ENCODE data around the gene PRPF39. TPM values are rescaled to one million over a fixed set of nuclear protein-coding genes. Genes with fewer than 3 reads are reported as not detected.

Gene PRPF39
- polyA plus RNA-seq, 1 of the 3 experiments (the other 2 are of a cell fraction): 14.6 TPM

DNA sequence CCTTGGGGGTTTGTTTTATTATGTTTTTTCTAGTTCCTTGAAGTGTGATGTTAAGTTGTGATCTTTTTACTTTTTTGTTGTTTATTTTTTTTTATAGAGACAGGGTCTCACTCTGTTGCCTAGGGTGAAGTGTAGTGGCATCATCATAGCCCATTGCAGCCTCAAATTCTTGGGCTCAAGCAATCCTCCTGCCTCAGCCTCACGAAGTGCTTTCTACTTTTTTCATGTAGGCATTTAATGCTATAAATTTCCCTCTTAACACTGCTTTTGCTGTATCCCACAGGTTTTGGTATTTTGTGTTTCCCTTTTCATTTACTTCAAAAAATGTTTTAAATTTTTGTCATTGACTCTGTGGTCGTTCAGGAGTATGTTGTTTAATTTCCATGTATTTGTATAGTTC, 26.6 kb upstream of the PRPF39 start:
- POLR2A ChIA-PET: no interaction called here
- peaks cover 3% of the 10 kb centered on the region; the same call in 1 of the 2 replicates for H3K79me2 ChIP-seq (ENCODE audit: insufficient read depth)
- WGBS (ENCODE audit: low lambda C conversion rate): 91% methylated on average over 2 of the region's 2 CpGs

DNA sequence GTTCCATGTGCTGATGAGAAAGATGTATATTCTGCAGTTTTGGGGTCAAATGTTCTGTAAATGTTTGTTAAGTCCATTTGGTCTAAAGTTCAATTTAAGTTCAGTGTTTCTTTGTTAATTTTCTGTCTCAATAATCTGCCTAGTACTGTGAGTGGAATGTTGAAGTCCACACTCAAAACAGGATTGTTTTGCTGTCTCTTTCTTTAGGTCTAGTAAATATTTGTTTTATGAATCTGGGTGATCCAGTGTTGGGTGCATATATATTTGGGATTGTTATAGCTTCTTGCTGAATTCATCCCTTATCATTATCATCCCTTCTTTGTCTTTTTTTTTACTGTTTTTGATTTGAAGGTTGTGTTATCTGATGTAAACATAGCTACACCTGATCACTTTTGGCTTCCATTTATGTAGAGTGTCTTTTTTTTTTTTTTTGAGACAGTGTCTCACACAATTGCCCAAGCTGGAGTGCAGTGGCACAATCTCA, 26.0 kb upstream of the PRPF39 start:
- POLR2A ChIA-PET: no interaction called here
- H3K79me2 ChIP-seq (ENCODE audit: insufficient read depth): peaks cover 3% of the 10 kb centered on the region; the same call in 1 of the 2 replicates
- H3K9ac ChIP-seq: no peak overlapping the region
- CTCF ChIA-PET: no interaction called here
- no peak for DNase-seq
- H3K9me2 ChIP-seq: no peaks in the 10 kb centered on the region
- no peaks in the 10 kb centered on the region for H3K4me1 ChIP-seq (ENCODE audit: control insufficient read depth in 1 of 2, insufficient read depth in 2 of 2, low read depth in 1 of 2, low read length in 1 of 2)
- H3K9me3 ChIP-seq: no peaks in the 10 kb centered on the region
- no peak overlapping the region for H3K27ac ChIP-seq (ENCODE audit: low read depth in 2 of 2, low read length in 1 of 2)
- no peaks in the 10 kb centered on the region for H4K20me1 ChIP-seq (ENCODE audit: insufficient read depth)
- no peak overlapping the region for H3K4me3 ChIP-seq (ENCODE audit: low read depth in 2 of 2, low read length in 1 of 2)
- TF ChIP-seq JUND (IDR thresholded peaks at IDR 0.05): no peak
- no peak for TF ChIP-seq SIN3A (IDR thresholded peaks at IDR 0.05; ENCODE audit: borderline replicate concordance, low read depth, low read length)
- no peak for TF ChIP-seq FOXJ3 (CRISPR knock-in tag; IDR thresholded peaks at IDR 0.05)
- no peak for TF ChIP-seq GATA2 (CRISPR knock-in tag; IDR thresholded peaks at IDR 0.05)
- no peak for TF ChIP-seq TCF12 (IDR thresholded peaks at IDR 0.05)
- TF ChIP-seq RFX5 (IDR thresholded peaks at IDR 0.05; ENCODE audit: low read length): no peak
- TF ChIP-seq, protein P1, sequence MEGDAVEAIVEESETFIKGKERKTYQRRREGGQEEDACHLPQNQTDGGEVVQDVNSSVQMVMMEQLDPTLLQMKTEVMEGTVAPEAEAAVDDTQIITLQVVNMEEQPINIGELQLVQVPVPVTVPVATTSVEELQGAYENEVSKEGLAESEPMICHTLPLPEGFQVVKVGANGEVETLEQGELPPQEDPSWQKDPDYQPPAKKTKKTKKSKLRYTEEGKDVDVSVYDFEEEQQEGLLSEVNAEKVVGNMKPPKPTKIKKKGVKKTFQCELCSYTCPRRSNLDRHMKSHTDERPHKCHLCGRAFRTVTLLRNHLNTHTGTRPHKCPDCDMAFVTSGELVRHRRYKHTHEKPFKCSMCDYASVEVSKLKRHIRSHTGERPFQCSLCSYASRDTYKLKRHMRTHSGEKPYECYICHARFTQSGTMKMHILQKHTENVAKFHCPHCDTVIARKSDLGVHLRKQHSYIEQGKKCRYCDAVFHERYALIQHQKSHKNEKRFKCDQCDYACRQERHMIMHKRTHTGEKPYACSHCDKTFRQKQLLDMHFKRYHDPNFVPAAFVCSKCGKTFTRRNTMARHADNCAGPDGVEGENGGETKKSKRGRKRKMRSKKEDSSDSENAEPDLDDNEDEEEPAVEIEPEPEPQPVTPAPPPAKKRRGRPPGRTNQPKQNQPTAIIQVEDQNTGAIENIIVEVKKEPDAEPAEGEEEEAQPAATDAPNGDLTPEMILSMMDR (IDR thresholded peaks at IDR 0.05): no peak
- H3F3A ChIP-seq (replicated peaks; ENCODE audit: insufficient read depth): no peaks in the 10 kb centered on the region
- no peak overlapping the region for H3K4me2 ChIP-seq
- H3K36me3 ChIP-seq (replicated peaks in 1 of 2; ENCODE audit: control insufficient read depth in 1 of 2, insufficient read depth in 2 of 2, low read length in 1 of 2): peaks cover 2 to 3% of the 10 kb centered on the region in 2 experiments
- H2AFZ ChIP-seq (ENCODE audit: low read depth): no peak overlapping the region
- H3K27me3 ChIP-seq (ENCODE audit: insufficient read depth): no peaks in the 10 kb centered on the region

More for the DNA sequence above, 26.6 kb upstream of the PRPF39 start:
- H3K9me2 ChIP-seq: no peaks in the 10 kb centered on the region
- no peak for DNase-seq
- no peaks in the 10 kb centered on the region for H4K20me1 ChIP-seq (ENCODE audit: insufficient read depth)
- no peak overlapping the region for H3K4me3 ChIP-seq (ENCODE audit: low read depth in 2 of 2, low read length in 1 of 2)
- no peak overlapping the region for H2AFZ ChIP-seq (ENCODE audit: low read depth)
- H3K4me1 ChIP-seq (ENCODE audit: control insufficient read depth in 1 of 2, insufficient read depth in 2 of 2, low read depth in 1 of 2, low read length in 1 of 2): no peaks in the 10 kb centered on the region
- H3K9me3 ChIP-seq: no peaks in the 10 kb centered on the region
- no peak overlapping the region for H3K4me2 ChIP-seq
- no peak for TF ChIP-seq RXRA (IDR thresholded peaks at IDR 0.05; ENCODE audit: borderline replicate concordance, low read depth)
- no peak for TF ChIP-seq MEF2A (IDR thresholded peaks at IDR 0.05; ENCODE audit: borderline replicate concordance, low read depth)
- TF ChIP-seq, protein P2, sequence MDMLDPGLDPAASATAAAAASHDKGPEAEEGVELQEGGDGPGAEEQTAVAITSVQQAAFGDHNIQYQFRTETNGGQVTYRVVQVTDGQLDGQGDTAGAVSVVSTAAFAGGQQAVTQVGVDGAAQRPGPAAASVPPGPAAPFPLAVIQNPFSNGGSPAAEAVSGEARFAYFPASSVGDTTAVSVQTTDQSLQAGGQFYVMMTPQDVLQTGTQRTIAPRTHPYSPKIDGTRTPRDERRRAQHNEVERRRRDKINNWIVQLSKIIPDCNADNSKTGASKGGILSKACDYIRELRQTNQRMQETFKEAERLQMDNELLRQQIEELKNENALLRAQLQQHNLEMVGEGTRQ (IDR thresholded peaks at IDR 0.05; ENCODE audit: borderline replicate concordance, low read depth, low read length): no peak
- TF ChIP-seq, protein P1 (IDR thresholded peaks at IDR 0.05): no peak
- H3K27ac ChIP-seq (ENCODE audit: low read depth in 2 of 2, low read length in 1 of 2): no peak overlapping the region
- H3K27me3 ChIP-seq (ENCODE audit: insufficient read depth): no peaks in the 10 kb centered on the region
- no peak overlapping the region for H3K9ac ChIP-seq
- peaks cover 3 to 7% of the 10 kb centered on the region in 2 experiments for H3K36me3 ChIP-seq (replicated peaks in 1 of 2; ENCODE audit: control insufficient read depth in 1 of 2, insufficient read depth in 2 of 2, low read length in 1 of 2)
- H3F3A ChIP-seq (replicated peaks; ENCODE audit: insufficient read depth): no peaks in the 10 kb centered on the region
- CTCF ChIA-PET: no interaction called here
